Measurements from ENCODE around the gene PDLIM3.
"Not testable (repeated sequence)": the region's sequence is repeated elsewhere in the genome, so short reads cannot be mapped to it uniquely, and the experiment has no call there.

Gene PDLIM3

DNA sequence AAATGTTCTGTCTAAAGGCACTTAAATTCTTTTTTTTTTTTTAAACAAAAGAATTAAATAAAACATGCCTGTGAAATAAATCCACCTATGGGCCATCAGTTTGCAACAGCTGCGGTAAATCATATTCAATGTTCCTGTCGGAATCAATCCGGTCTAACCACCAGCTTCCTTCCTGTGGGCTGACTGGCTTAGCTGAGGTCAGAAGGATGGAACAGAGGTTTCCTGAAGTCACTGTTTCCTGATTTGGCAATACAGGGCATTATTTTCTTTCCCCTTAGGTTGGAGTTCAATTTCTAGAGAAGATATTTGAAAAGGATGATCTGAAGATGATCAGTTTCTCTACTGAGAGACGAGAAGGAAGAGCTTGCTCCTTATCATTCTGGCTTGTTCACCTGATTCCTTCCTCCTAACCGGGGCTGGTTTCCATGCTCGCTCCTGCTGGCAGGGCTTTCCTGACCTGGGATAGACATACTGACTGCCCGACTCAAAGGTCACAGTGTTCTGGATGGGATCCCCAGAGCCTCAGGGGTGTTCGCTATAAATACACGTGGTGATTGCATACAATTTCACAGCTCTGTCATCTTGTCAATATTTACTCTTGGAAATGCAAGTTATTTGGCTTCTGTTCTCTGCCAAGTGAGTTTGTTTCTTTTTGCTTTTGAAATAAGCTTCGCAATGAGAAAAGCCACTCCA, 21.7 kb downstream of the PDLIM3 start:
- DNase-seq (ENCODE audit: low spot score), result no peak
- in situ Hi-C loops (cut with MboI; ENCODE audit: low sequenced_read_pairs, unreplicated experiment), result no loop called here
- TF ChIP-seq, protein P1, sequence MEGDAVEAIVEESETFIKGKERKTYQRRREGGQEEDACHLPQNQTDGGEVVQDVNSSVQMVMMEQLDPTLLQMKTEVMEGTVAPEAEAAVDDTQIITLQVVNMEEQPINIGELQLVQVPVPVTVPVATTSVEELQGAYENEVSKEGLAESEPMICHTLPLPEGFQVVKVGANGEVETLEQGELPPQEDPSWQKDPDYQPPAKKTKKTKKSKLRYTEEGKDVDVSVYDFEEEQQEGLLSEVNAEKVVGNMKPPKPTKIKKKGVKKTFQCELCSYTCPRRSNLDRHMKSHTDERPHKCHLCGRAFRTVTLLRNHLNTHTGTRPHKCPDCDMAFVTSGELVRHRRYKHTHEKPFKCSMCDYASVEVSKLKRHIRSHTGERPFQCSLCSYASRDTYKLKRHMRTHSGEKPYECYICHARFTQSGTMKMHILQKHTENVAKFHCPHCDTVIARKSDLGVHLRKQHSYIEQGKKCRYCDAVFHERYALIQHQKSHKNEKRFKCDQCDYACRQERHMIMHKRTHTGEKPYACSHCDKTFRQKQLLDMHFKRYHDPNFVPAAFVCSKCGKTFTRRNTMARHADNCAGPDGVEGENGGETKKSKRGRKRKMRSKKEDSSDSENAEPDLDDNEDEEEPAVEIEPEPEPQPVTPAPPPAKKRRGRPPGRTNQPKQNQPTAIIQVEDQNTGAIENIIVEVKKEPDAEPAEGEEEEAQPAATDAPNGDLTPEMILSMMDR (IDR thresholded peaks at IDR 0.05; ENCODE audit: borderline replicate concordance, control extremely low read depth, extremely low read depth, insufficient read depth, missing control alignments), result no peak

DNA sequence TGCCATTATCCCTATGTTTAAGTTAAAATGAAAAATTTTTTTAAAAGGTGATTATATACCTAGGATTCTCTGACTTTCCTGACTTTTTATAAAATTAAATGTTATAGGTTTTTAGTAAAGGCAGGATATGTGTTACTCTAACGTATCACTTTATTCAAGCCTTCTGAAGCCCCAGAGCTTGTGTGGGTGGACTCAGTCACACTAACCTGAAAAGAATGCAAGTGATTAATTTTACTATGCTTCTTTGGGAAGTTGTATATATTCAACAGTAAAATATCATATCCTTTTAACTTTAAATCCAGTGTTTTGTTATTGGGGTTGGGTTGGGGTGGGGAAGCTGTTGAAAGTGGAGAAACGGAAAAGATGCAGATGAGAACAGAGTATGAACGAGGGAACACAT, 22.8 kb downstream of the PDLIM3 start:
- TF ChIP-seq, protein P1 (IDR thresholded peaks at IDR 0.05; ENCODE audit: borderline replicate concordance, control extremely low read depth, extremely low read depth, insufficient read depth, missing control alignments), result no peak
- DNase-seq (ENCODE audit: low spot score), result no peak
- in situ Hi-C loops (cut with MboI; ENCODE audit: low sequenced_read_pairs, unreplicated experiment), result no loop called here

DNA sequence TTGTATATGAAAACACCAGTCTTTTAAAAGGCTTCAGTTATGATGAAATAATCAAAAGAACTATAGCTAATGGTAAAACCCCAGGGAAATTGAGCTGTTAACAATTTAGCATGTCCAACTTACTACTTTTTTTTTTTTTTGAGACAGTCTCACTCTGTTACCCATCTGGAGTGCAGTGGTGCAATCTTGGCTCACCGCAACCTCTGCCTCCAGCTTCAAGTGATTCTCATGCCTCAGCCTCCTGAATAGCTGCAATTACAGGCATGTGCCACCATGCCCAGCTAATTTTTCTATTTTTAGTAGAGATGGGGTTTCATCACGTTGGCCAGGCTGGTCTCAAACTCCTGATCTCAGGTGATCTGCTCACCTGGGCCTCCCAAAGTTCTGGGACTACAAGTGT, 24.1 kb downstream of the PDLIM3 start:
- in situ Hi-C loops (cut with MboI; ENCODE audit: low sequenced_read_pairs, unreplicated experiment); DNase-seq (ENCODE audit: low spot score): not testable (repeated sequence)

GRCh38 chr4:185510806-185511205, 24.5 kb downstream of the PDLIM3 start:
- in situ Hi-C loops (cut with MboI; ENCODE audit: low sequenced_read_pairs, unreplicated experiment), result no loop called here
- no peak for DNase-seq (ENCODE audit: low spot score)
- TF ChIP-seq, protein P1 (IDR thresholded peaks at IDR 0.05; ENCODE audit: borderline replicate concordance, control extremely low read depth, extremely low read depth, insufficient read depth, missing control alignments), result no peak

GRCh38 chr4:185508181-185508580, 27.1 kb downstream of the PDLIM3 start:
- TF ChIP-seq, protein P1 (IDR thresholded peaks at IDR 0.05; ENCODE audit: borderline replicate concordance, control extremely low read depth, extremely low read depth, insufficient read depth, missing control alignments), result no peak
- no peak for DNase-seq (ENCODE audit: low spot score)
- in situ Hi-C loops (cut with MboI; ENCODE audit: low sequenced_read_pairs, unreplicated experiment), result no loop called here

- in situ Hi-C loops (cut with MboI; ENCODE audit: low sequenced_read_pairs, unreplicated experiment), result no loop called here
- no peak for DNase-seq (ENCODE audit: low spot score)
These were observed 28.9 kb downstream of the PDLIM3 start for GRCh38 chr4:185506422-185506821.

More at GRCh38 chr4:185506422-185506821, 28.9 kb downstream of the PDLIM3 start:
- TF ChIP-seq, protein P1 (IDR thresholded peaks at IDR 0.05; ENCODE audit: borderline replicate concordance, control extremely low read depth, extremely low read depth, insufficient read depth, missing control alignments), result no peak
